B cell (primary cell): ENCODE data around the gene HADH. TPM values are rescaled to one million over a fixed set of nuclear protein-coding genes. Genes with fewer than 3 reads are reported as not detected.

Source experiments
- ATAC-seq: fragments of 200-7000 bp; cut with Tn5 transposase; one replicate; pipeline ENCODE4 v1.10.0; 2021; ENCODE audit warnings: low read depth, mild to moderate bottlenecking, moderate number of reproducible peaks, moderate library complexity
- CTCF ChIA-PET: fragments of 350-600 bp; sonication (Branson Sonifier 250); formaldehyde crosslinking; loops from one replicate; lab custom pipeline; 2021; ENCODE audit warnings: antibody characterized with exemption, inconsistent platforms; lab: Charles Lee
- POLR2A ChIA-PET: fragments of 350-600 bp; sonication (Branson Sonifier 250); formaldehyde crosslinking; loops from one replicate; lab custom pipeline; 2021; ENCODE audit warnings: antibody characterized with exemption; lab: Charles Lee
- DNase-seq: peaks from one replicate; pipeline ENCODE4 v3.0.0; 2013
- H2AFZ ChIP-seq: 2 replicates; pipeline ENCODE4 v1.6.1; 2012; ENCODE audit warnings: mild to moderate bottlenecking, low read depth, low read length; ENCODE audit not compliant: insufficient read depth, poor library complexity, severe bottlenecking
- H3K27ac ChIP-seq, 2 donors: 1 replicate in 1 of 2; 2 replicates in 1 of 2; pipeline ENCODE4 v1.5.1; 2012 to 2013; ENCODE audit warnings: low read length in 2 of 2, mild to moderate bottlenecking in 2 of 2, moderate library complexity in 1 of 2
- H3K27me3 ChIP-seq, 4 experiments: fragments of 200-600 bp in 1 of 4; sonication (generic) in 1 of 4; replicated peaks in 1 of 4; 1 replicate in 2 of 4; 2 replicates in 2 of 4; pipeline versions ENCODE4 v1.6.1 to v1.7.0; 2013 to 2016; ENCODE audit warnings: low read length in 3 of 4, mild to moderate bottlenecking in 2 of 4, mixed read lengths in 1 of 4, moderate library complexity in 1 of 4; ENCODE audit not compliant: insufficient read depth in 4 of 4, control insufficient read depth in 3 of 4; ENCODE audit errors: control extremely low read depth in 1 of 4
- H3K36me3 ChIP-seq, 2 experiments: replicated peaks in 1 of 2; 1 replicate in 1 of 2; 2 replicates in 1 of 2; pipeline versions ENCODE4 v1.6.1 to v1.7.1; 2013; ENCODE audit warnings: low read length in 1 of 2; ENCODE audit not compliant: insufficient read depth in 2 of 2, control insufficient read depth in 1 of 2; ENCODE audit errors: control extremely low read depth in 1 of 2, extremely low read depth in 1 of 2
- H3K4me1 ChIP-seq, 2 donors: fragments of 200-600 bp in 1 of 2; sonication (generic) in 1 of 2; 1 replicate in 1 of 2; 2 replicates in 1 of 2; pipeline versions ENCODE4 v1.5.1 to v1.6.1; 2013 to 2017; ENCODE audit warnings: low read length in 2 of 2; ENCODE audit not compliant: control insufficient read depth in 2 of 2, insufficient read depth in 2 of 2
- H3K4me2 ChIP-seq: replicated peaks from 2 replicates; pipeline ENCODE3; 2012; ENCODE audit warnings: mild to moderate bottlenecking, low read depth, low read length; ENCODE audit not compliant: poor library complexity, severe bottlenecking
- H3K4me3 ChIP-seq, 5 experiments: fragments of 200-600 bp in 1 of 5; sonication (generic) in 1 of 5; 1 replicate in 3 of 5; 2 replicates in 2 of 5; pipeline versions ENCODE4 v1.5.1 to v1.7.0; 2011 to 2016; ENCODE audit warnings: low read length in 4 of 5, mild to moderate bottlenecking in 4 of 5, low read depth in 2 of 5, control low read depth in 1 of 5, moderate library complexity in 1 of 5; ENCODE audit not compliant: insufficient read depth in 1 of 5; ENCODE audit errors: control extremely low read depth in 1 of 5, extremely low read depth in 1 of 5
- H3K79me2 ChIP-seq: fragments of 200-600 bp; sonication (generic); one replicate; pipeline ENCODE4 v1.6.0; 2016; ENCODE audit warnings: low read length; ENCODE audit not compliant: control insufficient read depth, insufficient read depth
- H3K9ac ChIP-seq: fragments of 200-600 bp; sonication (generic); 2 replicates; pipeline ENCODE4 v1.6.1; 2017; ENCODE audit warnings: mild to moderate bottlenecking, low read length, moderate library complexity
- H3K9me3 ChIP-seq, 3 donors: one replicate each; pipeline versions ENCODE4 v1.6.1 to v1.7.1; 2013; ENCODE audit warnings: low read length in 2 of 3; ENCODE audit not compliant: control insufficient read depth in 2 of 3, insufficient read depth in 1 of 3; ENCODE audit errors: control extremely low read depth in 1 of 3
- H4K20me1 ChIP-seq: 2 replicates; pipeline ENCODE4 v1.6.0; 2012; ENCODE audit warnings: mild to moderate bottlenecking, low read length; ENCODE audit not compliant: insufficient read depth, control insufficient read depth, poor library complexity, severe bottlenecking
- H3K27ac Mint-ChIP-seq: one replicate; pipeline ENCODE4 v1.8.0; 2021; ENCODE audit warnings: mixed read lengths
- H3K27me3 Mint-ChIP-seq: one replicate; pipeline ENCODE4 v1.8.0; 2021; ENCODE audit warnings: mixed read lengths
- H3K4me1 Mint-ChIP-seq: one replicate; pipeline ENCODE4 v1.8.0; 2021; ENCODE audit warnings: mixed read lengths
- H3K4me3 Mint-ChIP-seq: one replicate; pipeline ENCODE4 v1.8.0; 2021; ENCODE audit warnings: mixed read lengths
- H3K9me3 Mint-ChIP-seq: one replicate; pipeline ENCODE4 v1.8.0; 2022; ENCODE audit warnings: mixed read lengths; ENCODE audit not compliant: insufficient read depth
- CTCF ChIP-seq: fragments of 200-600 bp; IDR thresholded peaks from one replicate; pipeline ENCODE4 v1.8.0; 2022; ENCODE audit warnings: antibody characterized with exemption, mild to moderate bottlenecking
- EZH2 ChIP-seq: IDR thresholded peaks from 2 replicates; pipeline ENCODE4 v1.6.1; 2012; ENCODE audit warnings: borderline replicate concordance, low read depth, mild to moderate bottlenecking, moderate library complexity, low read length; ENCODE audit not compliant: insufficient read depth, poor library complexity, severe bottlenecking
- WGBS: methylation state at CpG from one replicate; pipeline ENCODE4 v1.1.5; 2013; ENCODE audit warnings: missing lambda C conversion rate; ENCODE audit not compliant: insufficient coverage; 5-methylcytosine and 5-hydroxymethylcytosine counted together
- intact Hi-C: fragments of 100-400 bp; cut with micrococcal nuclease; formaldehyde crosslinking; loops from one replicate; pipeline ENCODE4 v1.10.0; 2022
- polyA plus RNA-seq: library from polyadenylated mRNA; depleted of rRNA; stranded (reverse); fragments of >200 nt; gene quantifications from 2 replicates; pipeline ENCODE4 v1.2.3, GENCODE V29; 2012
- total RNA-seq, 2 donors: library from RNA; stranded (reverse); fragments of 120-200 nt in 1 of 2; gene quantifications; 1 replicate in 1 of 2; 2 replicates in 1 of 2; pipeline versions ENCODE4 v1.2.3 to v1.2.4, GENCODE V29; 2013 to 2022

The HADH gene
- total and polyA plus RNA-seq, 2 donors (not counting 1 experiment from before 2014, with no cell fraction given) = 21.9 to 26.1 TPM

DNA sequence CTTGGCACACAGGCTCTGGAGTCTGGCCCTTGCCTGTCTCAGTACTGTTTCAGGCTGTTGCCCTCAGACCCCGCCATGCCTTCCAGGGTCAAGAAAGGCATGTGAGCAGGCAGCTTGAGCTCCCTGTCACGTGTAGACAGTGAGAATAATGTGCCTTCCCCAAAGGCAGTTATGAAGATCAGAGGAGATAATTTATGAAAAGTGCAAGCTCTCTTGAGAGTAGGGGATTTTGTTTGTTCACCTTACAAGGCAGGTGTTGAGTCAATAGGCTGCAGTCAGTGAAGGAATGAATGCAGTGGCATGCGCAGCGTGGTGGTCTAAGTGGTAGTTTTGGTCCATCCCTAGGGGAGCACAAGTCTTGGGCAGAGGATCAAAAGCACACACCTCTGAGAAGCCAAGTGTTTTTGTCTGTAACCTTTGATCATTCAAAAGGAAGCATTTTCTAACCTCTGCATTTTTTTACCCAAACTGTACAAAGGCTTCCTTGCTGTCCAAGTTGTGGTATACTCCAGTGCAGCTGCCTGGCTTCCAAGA, 14.4 kb downstream of the HADH start:
- H3K79me2 ChIP-seq = peaks cover 17% of the 10 kb centered on the region
- 31% methylated on average over 4 of the region's 4 CpGs for WGBS
- H3K4me3 Mint-ChIP-seq = no peak overlapping the region
- no peaks in the 10 kb centered on the region for H4K20me1 ChIP-seq
- no peak overlapping the region for H3K27ac ChIP-seq
- H3K4me3 ChIP-seq = no peak overlapping the region
- H3K4me1 Mint-ChIP-seq = peaks cover 5% of the 10 kb centered on the region
- no peaks in the 10 kb centered on the region for H3K4me1 ChIP-seq
- H3K27me3 Mint-ChIP-seq = no peaks in the 10 kb centered on the region
- no peaks in the 10 kb centered on the region for H3K27me3 ChIP-seq
- H3K9me3 Mint-ChIP-seq = no peaks in the 10 kb centered on the region
- TF ChIP-seq EZH2 (no peak), CTCF (no peak)
- DNase-seq = no peak
- intact Hi-C loops = no loop called here
- no peak overlapping the region for H3K27ac Mint-ChIP-seq
- no peak overlapping the region for H3K4me2 ChIP-seq
- no peak for ATAC-seq
- H2AFZ ChIP-seq = no peak overlapping the region
- H3K36me3 ChIP-seq = peaks cover 5% of the 10 kb centered on the region in 2 experiments
- POLR2A ChIA-PET = no interaction called here
- no peaks in the 10 kb centered on the region for H3K9me3 ChIP-seq
- H3K9ac ChIP-seq = no peak overlapping the region
- CTCF ChIA-PET = no interaction called here

DNA sequence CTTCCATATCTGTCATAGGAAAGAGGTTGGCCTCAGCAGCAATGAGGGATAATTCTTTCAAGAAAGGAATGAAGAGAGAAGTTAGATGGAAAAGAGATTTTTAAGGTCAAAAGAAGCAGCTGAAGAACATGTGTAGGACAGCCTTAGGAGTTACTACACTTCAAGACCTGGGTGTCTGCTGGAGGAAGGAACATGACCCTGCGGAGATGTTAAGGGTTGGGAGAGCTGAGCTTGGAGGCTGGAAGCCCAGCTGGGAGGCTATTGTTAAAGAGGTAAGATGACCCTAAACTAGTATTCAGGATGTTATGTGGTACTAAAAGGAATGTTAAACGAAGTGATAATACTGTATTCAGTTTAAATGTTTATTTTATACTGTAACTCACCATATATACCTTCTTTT, 15.0 kb downstream of the HADH start:
- H2AFZ ChIP-seq = no peak overlapping the region
- H3K36me3 ChIP-seq = peaks cover 5% of the 10 kb centered on the region in 2 experiments
- intact Hi-C loops = no loop called here
- Mint-ChIP-seq H3K4me1 (peaks cover 5% of the 10 kb centered on the region), H3K9me3 (no peaks in the 10 kb centered on the region), H3K27me3 (no peaks in the 10 kb centered on the region), H3K4me3 (no peak overlapping the region), H3K27ac (no peak overlapping the region)
- no peaks in the 10 kb centered on the region for H3K27me3 ChIP-seq
- no peak overlapping the region for H3K27ac ChIP-seq
- no peak overlapping the region for H3K4me3 ChIP-seq
- peaks cover 17% of the 10 kb centered on the region for H3K79me2 ChIP-seq
- TF ChIP-seq CTCF = no peak
- no peak for TF ChIP-seq EZH2
- no peak for DNase-seq
- no peaks in the 10 kb centered on the region for H4K20me1 ChIP-seq
- ChIA-PET POLR2A (no interaction called here), CTCF (no interaction called here)
- H3K9ac ChIP-seq = no peak overlapping the region
- WGBS = 100% methylated on average over 1 of the region's 2 CpGs
- no peaks in the 10 kb centered on the region for H3K9me3 ChIP-seq
- H3K4me1 ChIP-seq = no peaks in the 10 kb centered on the region
- no peak overlapping the region for H3K4me2 ChIP-seq
- no peak for ATAC-seq
